NB4 (cell line): ENCODE data around the gene TRIM9.

ENCODE experiments used
- CTCF ChIP-seq: IDR thresholded peaks from one replicate; pipeline ENCODE4 v1.5.1; 2012; ENCODE audit warnings: low read depth, low read length
- POLR2A ChIP-seq: IDR thresholded peaks from 2 replicates; pipeline ENCODE4 v1.6.1; 2011; ENCODE audit warnings: mild to moderate bottlenecking; ENCODE audit not compliant: insufficient read length; ENCODE audit errors: extremely low read depth

- TF ChIP-seq CTCF (no peak), POLR2A (no peak)
Observed at GRCh38 chr14:50985859-50986331, 109.0 kb downstream of the TRIM9 start.
